Heart left ventricle (tissue), 16 donors: ENCODE data around the gene TMEM79. TPM values are rescaled to one million over a fixed set of nuclear protein-coding genes. Genes with fewer than 3 reads are reported as not detected.

Experiments
- ATAC-seq, 4 donors: fragments of 200-7000 bp; cut with Tn5 transposase; one replicate each; pipeline ENCODE4 v1.9.1; 2020 to 2022; ENCODE audit warnings: moderate library complexity in 4 of 4, mild to moderate bottlenecking in 3 of 4, moderate number of reproducible peaks in 1 of 4
- DNase-seq, 5 donors: peaks; one replicate each; pipeline ENCODE4 v3.0.0-alpha.2; 2020
- H3K27ac ChIP-seq, 12 donors: fragments of 200-600 bp; sonication (generic) in 4 of 12; one replicate each; pipeline versions ENCODE4 v1.5.0 to v1.8.0; 2016 to 2022; ENCODE audit warnings: mild to moderate bottlenecking in 2 of 12
- H3K27me3 ChIP-seq, 9 donors: fragments of 200-600 bp; sonication (generic) in 2 of 9; one replicate each; pipeline versions ENCODE4 v1.5.1 to v1.8.0; 2016 to 2022; ENCODE audit warnings: mild to moderate bottlenecking in 3 of 9
- H3K36me3 ChIP-seq, 9 donors: fragments of 200-600 bp; sonication (generic) in 2 of 9; one replicate each; pipeline versions ENCODE4 v1.5.0 to v1.8.0; 2018 to 2022; ENCODE audit warnings: mild to moderate bottlenecking in 2 of 9
- H3K4me1 ChIP-seq, 12 donors: fragments of 200-600 bp; sonication (generic) in 4 of 12; one replicate each; pipeline versions ENCODE4 v1.5.0 to v1.8.0; 2016 to 2022; ENCODE audit warnings: mild to moderate bottlenecking in 3 of 12
- H3K4me3 ChIP-seq, 12 donors: fragments of 200-600 bp; sonication (generic) in 4 of 12; one replicate each; pipeline versions ENCODE4 v1.5.0 to v1.8.0; 2017 to 2022; ENCODE audit warnings: mild to moderate bottlenecking in 9 of 12, moderate library complexity in 4 of 12
- H3K9me3 ChIP-seq, 12 donors: fragments of 200-600 bp; sonication (generic) in 4 of 12; one replicate each; pipeline versions ENCODE4 v1.5.0 to v1.8.0; 2016 to 2022; ENCODE audit warnings: mild to moderate bottlenecking in 1 of 12
- POLR2A ChIP-seq, 2 donors: fragments of 450-650 bp; IDR thresholded peaks; one replicate each; pipeline ENCODE4 v1.6.1; 2017; ENCODE audit warnings: antibody characterized with exemption in 2 of 2, mild to moderate bottlenecking in 2 of 2, moderate library complexity in 2 of 2
- WGBS, 4 donors: extraction: QIAGEN DNeasy Blood & Tissue Kit in 2 of 4; methylation state at CpG; one replicate each; pipeline versions ENCODE4 v1.1.5 to v1.1.7; 2013 to 2018; 5-methylcytosine and 5-hydroxymethylcytosine counted together
- intact Hi-C, 10 donors: fragments of 100-400 bp; cut with DNase I; formaldehyde crosslinking; loops; one replicate each; pipeline versions ENCODE4 v1.11.1 to v1.14.2; 2022
- polyA plus RNA-seq, 2 donors: library from polyadenylated mRNA; stranded (reverse); fragments of 200-250 nt; gene quantifications; one replicate each; pipeline ENCODE4 v1.2.3, GENCODE V29; 2013
- total RNA-seq, 9 donors: library from RNA; depleted of rRNA in 2 of 9; stranded (reverse); fragments of >200 nt in 2 of 9; fragmentation: NEBNext Ultra II Directional in 3 of 9; extraction: Animal tissue kit (Norgen Biotek cat#: 25700) in 3 of 9; gene quantifications; one replicate each; pipeline versions ENCODE4 v1.1.0 to v1.2.4, GENCODE V29; 2016 to 2023
- TF ChIP-seq, protein P1 (sequence below), 12 donors: fragments of 200-600 bp; sonication (generic) in 4 of 12; IDR thresholded peaks; one replicate each; pipeline versions ENCODE4 v1.5.0 to v1.8.0; 2018 to 2022; ENCODE audit warnings: antibody characterized with exemption in 12 of 12, mild to moderate bottlenecking in 5 of 12
- donor health status: ischemic (EF 13 %, LVEDD 7.1; RV severe dilation, severe dysfunction).
- donor health status: healthy with polysubstance abuse.
- donor health status: DM: no; HTN: yes; CAD: no.
- donor health status: DM: no; HTN: no; CAD: no.
- donor health status: ischemic (EF 25% LVEDD 6.9; RV normal size, moderate dysfunction).
- donor health status: ischemic (EF 25% LVEDD 5.7; RV mildly dilated, moderate dysfunction).
- donor health status: healthy.
- donor health status: DM: yes; HTN: yes; CAD: no.
- donor health status: ischemic (EF 35%, LVEDD 5.7; RV mildly dilated, moderate dysfunction).
- donor health status: nonischemic (EF 11% LVEDD 7.7; RV severe dilation, severe dysfunction).
- donor health status: DM: yes; HTN: yes; CAD: no.
- donor health status: PGD.
- donor health status: ischemic (EF 29% LVEDD 5.4; RV normal size, mild dysfunction).
- donor health status: nonischemic (EF 23%, LVEDD 6.1; RV moderate dilation, normal function).

TMEM79 gene
- total and polyA plus RNA-seq, 11 donors = 0.83 to 2.7 (median 1.3) TPM

DNA sequence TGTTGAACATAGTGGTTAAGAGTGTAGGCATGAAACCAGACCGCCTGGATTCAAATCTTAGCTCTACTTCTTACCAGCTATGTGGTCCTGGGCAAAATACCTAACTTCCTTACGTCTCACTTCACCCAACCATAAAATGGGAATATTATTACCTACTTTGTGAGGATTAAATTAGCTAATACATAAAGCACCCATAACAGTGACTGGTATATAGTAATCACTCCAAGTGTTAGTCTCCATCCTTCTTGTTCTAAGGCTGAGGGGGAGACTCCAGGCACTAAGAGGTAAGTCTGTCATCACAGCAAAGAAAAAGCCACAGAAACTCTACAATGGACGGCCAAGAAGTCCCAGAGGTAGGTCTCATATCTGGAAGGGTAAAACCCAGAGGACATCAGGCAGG, 4.3 kb upstream of the TMEM79 start:
- no peak overlapping the region for H3K4me3 ChIP-seq
- peaks cover 0 to 56% (median 41%) of the 10 kb centered on the region in 9 donors for H3K36me3 ChIP-seq
- no peaks in the 10 kb centered on the region for H3K27me3 ChIP-seq
- 86 to 96% (median 93%) methylated on average over 3 of the region's 3 CpGs for WGBS, 4 donors
- peaks cover 5 to 69% (median 30%) of the 10 kb centered on the region in 12 donors for H3K4me1 ChIP-seq
- no peak overlapping the region for H3K27ac ChIP-seq
- H3K9me3 ChIP-seq = no peaks in the 10 kb centered on the region
- TF ChIP-seq POLR2A (IDR thresholded peaks at IDR 0.05) = no peak
- TF ChIP-seq, protein P1, sequence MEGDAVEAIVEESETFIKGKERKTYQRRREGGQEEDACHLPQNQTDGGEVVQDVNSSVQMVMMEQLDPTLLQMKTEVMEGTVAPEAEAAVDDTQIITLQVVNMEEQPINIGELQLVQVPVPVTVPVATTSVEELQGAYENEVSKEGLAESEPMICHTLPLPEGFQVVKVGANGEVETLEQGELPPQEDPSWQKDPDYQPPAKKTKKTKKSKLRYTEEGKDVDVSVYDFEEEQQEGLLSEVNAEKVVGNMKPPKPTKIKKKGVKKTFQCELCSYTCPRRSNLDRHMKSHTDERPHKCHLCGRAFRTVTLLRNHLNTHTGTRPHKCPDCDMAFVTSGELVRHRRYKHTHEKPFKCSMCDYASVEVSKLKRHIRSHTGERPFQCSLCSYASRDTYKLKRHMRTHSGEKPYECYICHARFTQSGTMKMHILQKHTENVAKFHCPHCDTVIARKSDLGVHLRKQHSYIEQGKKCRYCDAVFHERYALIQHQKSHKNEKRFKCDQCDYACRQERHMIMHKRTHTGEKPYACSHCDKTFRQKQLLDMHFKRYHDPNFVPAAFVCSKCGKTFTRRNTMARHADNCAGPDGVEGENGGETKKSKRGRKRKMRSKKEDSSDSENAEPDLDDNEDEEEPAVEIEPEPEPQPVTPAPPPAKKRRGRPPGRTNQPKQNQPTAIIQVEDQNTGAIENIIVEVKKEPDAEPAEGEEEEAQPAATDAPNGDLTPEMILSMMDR (IDR thresholded peaks at IDR 0.05) = no peak
- DNase-seq = no peak
- ATAC-seq = no peak
- intact Hi-C loops = no loop called here

DNA sequence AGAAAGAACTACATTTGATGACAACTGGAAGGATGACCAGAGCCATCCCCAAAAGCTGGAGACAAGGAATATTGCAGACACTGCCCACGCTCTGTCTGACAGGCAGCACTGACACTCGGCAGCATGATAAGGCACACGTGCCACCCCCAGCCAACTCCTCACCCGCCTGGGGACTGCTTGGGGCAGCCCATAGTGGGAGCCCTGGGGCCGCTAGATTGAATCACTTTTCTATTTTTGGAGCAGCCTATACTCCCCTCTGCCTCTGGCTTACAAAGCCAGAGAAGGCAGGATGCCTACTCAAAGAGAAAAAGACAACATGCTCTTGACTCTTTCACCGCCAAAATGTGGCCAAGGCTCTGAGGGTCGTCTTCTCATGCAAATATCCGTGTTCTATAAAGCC, 2.8 kb upstream of the TMEM79 start:
- Histone ChIP-seq H3K27me3 (no peaks in the 10 kb centered on the region), H3K4me3 (peak overlapping the region; percentile 68 to 100 (median 84)), H3K9me3 (no peaks in the 10 kb centered on the region), H3K36me3 (peaks cover 0 to 42% (median 30%) of the 10 kb centered on the region in 9 donors), H3K27ac (peak overlapping the region; percentile 27 to 98 (median 92)), H3K4me1 (peaks cover 5 to 69% (median 30%) of the 10 kb centered on the region in 12 donors)
- TF ChIP-seq POLR2A (IDR thresholded peaks at IDR 0.05) = peak in 1 of 2 donors; percentile 44
- TF ChIP-seq, protein P1 (IDR thresholded peaks at IDR 0.05) = peak in 2 of 12 donors; percentile 28 to 29
- intact Hi-C loops = no loop called here
- DNase-seq = peak in 4 of 5 donors; percentile 71 to 88 (median 82)
- ATAC-seq = peak; percentile 81 to 92 (median 85)
- 14 to 19% (median 18%) methylated on average over 8 of the region's 8 CpGs for WGBS, 4 donors

DNA sequence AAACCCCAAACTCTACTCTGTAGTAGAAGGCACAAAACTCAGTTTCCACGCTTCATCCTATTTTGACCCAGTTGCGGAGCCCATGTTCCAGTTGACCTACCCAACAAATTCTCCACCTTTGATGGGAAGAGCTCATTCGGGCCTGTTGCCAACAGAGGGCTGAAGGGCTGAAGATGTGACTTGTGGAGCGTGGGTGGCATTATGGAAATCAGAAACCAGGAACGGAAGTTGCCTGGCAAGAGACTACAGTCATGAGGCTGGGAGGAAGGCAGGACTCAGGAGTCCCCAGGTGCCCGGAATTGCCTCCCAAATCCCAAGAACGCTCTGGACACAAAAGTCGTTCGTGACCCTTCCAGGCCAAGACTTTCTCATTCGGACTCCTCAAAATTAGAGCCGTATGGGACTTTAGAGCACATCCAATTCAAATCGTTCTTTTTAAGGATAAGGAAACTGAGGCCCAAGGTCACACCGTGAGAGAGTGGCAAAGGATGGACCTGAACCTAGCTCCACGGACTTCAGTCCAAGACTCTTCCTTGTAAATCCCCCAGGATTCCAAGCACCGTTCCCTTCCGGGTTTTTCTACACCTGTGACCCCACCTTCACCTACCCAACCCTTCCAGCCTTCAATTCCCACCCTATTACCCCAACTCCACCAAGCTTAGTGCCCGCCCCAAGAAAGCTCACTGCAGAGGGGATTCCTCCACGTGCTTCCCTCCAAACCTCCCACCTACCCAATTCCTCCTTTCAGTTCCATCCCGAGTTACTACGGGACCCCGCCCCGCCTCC, 2.2 kb upstream of the TMEM79 start:
- DNase-seq = peak in 2 of 5 donors; percentile 33 to 39
- peaks cover 5 to 67% (median 30%) of the 10 kb centered on the region in 12 donors for H3K4me1 ChIP-seq

More for the DNA sequence above, 2.2 kb upstream of the TMEM79 start:
- peaks cover 0 to 36% (median 29%) of the 10 kb centered on the region in 9 donors for H3K36me3 ChIP-seq
- peak in 2 of 4 donors; percentile 13 to 22 for ATAC-seq
- H3K27ac ChIP-seq = peak overlapping the region; percentile 84 to 98 (median 92)
- TF ChIP-seq, protein P1 (IDR thresholded peaks at IDR 0.05) = no peak
- TF ChIP-seq POLR2A (IDR thresholded peaks at IDR 0.05) = no peak
- intact Hi-C loops = loop anchor here in 1 of 10 donors (2.0 kb wide), 1 partner anchor 57 kb away; the partner anchor contains the start of genes CCT3 and TSACC
- 4 to 8% (median 6%) methylated on average over 22 of the region's 22 CpGs for WGBS, 4 donors
- H3K27me3 ChIP-seq = no peaks in the 10 kb centered on the region
- no peaks in the 10 kb centered on the region for H3K9me3 ChIP-seq
- peak overlapping the region; percentile 68 to 100 (median 84) for H3K4me3 ChIP-seq
